Measurements from ENCODE around the gene FUCA1.
A peak's percentile ranks its signal among the peaks of the same experiment; 100 is the strongest.

The FUCA1 gene

DNA sequence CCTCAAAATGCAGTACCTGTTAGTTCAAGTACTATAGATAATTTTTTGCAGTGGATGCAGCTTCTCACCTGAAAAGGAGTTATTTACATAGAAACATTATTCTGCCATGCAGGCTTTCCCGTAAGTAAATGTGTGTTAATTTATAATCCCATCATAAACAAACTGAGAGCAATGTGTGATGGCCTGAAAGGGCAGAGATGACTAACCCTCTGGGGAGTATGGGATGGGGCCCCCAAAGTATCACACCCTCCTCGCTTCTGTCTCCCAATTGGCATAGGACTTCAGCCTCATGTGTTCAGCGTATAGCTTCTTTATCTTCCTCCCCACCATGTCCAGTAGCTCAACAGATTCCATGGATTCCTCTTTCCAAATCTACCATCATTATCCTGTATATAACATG is 50.5 kb downstream of the FUCA1 start:
- H3K27ac ChIP-seq: no peak overlapping the region
- TF ChIP-seq, protein P1, sequence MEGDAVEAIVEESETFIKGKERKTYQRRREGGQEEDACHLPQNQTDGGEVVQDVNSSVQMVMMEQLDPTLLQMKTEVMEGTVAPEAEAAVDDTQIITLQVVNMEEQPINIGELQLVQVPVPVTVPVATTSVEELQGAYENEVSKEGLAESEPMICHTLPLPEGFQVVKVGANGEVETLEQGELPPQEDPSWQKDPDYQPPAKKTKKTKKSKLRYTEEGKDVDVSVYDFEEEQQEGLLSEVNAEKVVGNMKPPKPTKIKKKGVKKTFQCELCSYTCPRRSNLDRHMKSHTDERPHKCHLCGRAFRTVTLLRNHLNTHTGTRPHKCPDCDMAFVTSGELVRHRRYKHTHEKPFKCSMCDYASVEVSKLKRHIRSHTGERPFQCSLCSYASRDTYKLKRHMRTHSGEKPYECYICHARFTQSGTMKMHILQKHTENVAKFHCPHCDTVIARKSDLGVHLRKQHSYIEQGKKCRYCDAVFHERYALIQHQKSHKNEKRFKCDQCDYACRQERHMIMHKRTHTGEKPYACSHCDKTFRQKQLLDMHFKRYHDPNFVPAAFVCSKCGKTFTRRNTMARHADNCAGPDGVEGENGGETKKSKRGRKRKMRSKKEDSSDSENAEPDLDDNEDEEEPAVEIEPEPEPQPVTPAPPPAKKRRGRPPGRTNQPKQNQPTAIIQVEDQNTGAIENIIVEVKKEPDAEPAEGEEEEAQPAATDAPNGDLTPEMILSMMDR (conservative IDR thresholded peaks at IDR 0.05): no peak
- no peak for TF ChIP-seq ZFX (IDR thresholded peaks at IDR 0.05)

DNA sequence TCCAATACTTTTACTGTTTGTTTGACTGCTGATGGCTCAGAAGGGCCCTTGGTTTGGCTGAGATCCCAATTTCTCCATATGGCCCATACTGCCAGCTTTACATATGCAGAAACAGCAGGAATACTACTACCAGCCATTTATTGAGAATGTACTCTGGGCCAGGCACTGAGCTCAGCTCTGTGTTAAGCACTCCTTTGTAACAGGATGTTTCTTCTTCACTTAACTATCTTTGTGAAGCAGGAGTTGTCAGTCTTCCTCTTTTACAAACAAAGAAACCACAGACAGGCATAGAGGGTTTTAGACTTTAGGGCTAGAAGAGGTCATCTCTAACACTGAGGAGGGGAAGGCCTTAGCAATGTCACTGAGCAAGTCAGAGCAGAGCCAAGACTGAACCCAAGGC is 51.2 kb downstream of the FUCA1 start:
- no peak for TF ChIP-seq ZFX (IDR thresholded peaks at IDR 0.05)
- TF ChIP-seq, protein P1 (conservative IDR thresholded peaks at IDR 0.05): no peak
- no peak overlapping the region for H3K27ac ChIP-seq

DNA sequence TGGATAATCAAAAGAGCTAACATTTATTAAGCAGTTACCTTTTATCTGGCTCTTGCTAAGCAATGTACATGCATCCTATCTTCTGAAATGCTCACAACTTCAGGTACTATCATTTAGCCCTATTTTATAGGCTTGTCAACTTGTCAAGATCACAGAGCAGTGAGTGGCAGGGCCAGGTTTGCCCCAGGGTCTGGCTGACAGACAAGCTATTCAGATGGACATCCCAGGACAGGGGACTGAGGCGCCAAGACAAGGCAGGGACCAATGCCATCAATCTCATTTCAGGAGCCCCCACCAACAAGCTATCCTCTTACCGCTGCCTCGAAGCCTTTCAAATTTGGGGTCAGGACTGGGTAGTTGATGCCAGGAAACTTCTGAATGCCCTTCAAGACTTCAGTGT is 51.7 kb downstream of the FUCA1 start:
- H3K27ac ChIP-seq: no peak overlapping the region
- TF ChIP-seq, protein P1 (conservative IDR thresholded peaks at IDR 0.05): no peak
- no peak for TF ChIP-seq ZFX (IDR thresholded peaks at IDR 0.05)

DNA sequence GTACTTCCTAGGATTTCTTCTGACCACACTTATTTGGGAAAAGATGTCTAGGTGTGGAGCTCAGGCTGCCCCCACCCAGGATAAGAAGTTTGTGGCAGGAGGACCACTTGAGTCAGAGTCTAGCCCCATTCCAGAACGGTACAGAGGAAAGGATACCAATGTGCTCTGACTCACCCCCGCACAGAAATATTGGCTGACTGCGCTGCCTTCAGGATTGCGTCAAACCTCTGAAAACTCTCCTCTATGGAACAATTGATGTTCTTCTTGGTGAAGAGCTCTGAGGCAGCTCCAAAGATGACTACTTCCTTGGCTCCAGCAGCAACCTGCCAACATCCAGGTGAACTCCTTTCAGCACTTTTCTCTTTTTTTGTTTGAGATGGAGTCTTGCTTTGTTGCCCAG is 54.1 kb downstream of the FUCA1 start:
- no peak overlapping the region for H3K27ac ChIP-seq
- TF ChIP-seq, protein P1 (conservative IDR thresholded peaks at IDR 0.05): no peak
- TF ChIP-seq ZFX (IDR thresholded peaks at IDR 0.05): no peak

DNA sequence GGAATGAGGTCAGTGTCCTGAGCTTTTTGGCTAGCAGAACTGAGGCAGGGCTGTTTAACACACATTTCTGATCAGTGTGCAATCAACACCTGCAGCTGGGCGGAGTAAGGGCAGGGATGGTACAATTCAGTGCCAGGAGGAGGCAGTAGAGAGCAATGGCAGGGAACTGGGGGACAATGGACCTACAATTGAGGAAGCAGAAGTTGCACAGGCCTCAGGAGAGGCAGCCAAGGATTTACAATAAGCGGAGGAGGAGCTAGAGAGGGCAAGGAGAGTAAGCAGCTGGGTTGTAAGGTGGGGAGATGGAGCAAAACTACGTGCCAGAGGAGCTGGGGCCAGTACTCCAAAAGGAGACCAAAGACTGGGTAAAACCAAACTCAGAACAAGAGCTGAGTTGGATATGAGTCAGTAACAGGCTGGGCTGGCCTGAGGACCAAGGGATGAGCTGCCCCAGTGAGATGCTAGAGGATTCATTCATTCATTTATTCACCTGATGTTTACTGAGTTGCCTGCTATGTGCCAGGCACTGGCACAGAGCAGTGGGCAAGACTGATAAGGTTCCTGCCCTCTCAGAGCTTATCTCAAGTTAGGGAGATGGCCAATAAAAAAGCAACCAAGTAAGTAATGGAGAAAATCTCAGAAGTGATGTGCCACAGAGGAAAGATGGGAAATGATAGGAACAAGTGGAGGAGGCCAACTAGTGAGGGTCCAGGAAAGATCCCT is 57.1 kb downstream of the FUCA1 start:
- TF ChIP-seq ZFX (IDR thresholded peaks at IDR 0.05): no peak
- TF ChIP-seq, protein P1 (conservative IDR thresholded peaks at IDR 0.05): peak; percentile 52
- H3K27ac ChIP-seq: no peak overlapping the region; the same call in 1 of the 2 replicates

DNA sequence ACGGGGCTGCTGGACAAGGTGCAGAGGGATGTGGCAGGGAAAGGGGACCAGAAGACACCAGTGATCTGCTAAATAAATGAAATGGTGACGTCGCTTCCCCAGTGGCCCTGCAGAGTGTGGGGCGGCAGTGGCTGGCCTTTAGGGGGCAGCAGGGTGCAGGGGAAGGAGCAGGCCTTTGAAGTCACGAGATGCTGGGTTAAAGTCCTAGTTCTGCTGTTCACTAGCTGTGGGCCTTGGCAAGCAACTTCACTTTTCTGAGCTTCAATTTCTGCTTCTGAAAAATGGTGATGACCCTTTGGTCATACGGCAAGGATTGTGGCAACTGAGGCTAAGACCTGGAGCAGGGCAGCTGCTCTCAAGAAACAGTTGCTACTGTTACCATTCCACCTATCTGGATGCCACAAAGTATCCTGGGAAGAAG is 58.3 kb downstream of the FUCA1 start:
- TF ChIP-seq, protein P1 (conservative IDR thresholded peaks at IDR 0.05): peak; percentile 75
- TF ChIP-seq ZFX (IDR thresholded peaks at IDR 0.05): no peak
- H3K27ac ChIP-seq: no peak overlapping the region

DNA sequence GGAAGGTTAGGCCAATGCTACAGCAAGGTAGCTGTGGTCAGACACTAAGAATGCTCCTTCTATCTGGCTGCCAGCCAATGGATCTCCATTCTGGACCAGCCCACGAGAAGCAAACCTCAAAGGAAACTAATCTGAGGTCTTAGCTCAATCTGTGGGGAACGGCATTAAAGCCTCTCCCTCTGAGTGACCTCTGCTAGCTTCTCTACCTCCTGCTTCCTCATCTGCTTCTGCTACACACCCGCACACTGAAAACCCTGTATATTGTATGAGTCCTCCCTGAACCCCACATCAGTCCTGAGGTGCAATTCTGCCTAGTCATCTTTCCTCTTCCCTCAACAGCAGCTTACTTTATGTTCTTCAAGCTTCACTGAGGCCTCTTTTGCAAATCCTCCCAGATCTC is 60.6 kb downstream of the FUCA1 start:
- TF ChIP-seq, protein P1 (conservative IDR thresholded peaks at IDR 0.05): no peak
- no peak overlapping the region for H3K27ac ChIP-seq
